ENCODE results near the gene CD99L2.

The CD99L2 gene

DNA sequence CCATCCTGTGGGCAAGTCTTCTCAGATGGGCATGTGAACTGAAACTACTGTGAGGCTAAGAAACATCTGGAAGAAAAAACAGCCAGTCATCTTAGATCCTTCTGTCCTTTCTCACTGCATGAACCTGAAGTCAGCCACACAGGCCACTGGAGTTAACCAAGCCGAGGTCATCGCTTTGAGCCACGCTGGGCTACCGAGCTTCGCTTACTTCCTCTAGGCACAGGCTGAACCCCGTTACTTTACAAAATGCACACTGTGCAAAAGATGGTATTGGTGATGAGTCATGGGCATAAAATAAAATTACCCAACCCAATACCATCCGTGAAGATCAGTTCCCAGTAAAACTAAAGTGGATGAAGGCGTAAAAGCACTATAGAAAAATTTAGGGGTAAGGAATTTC, 119.1 kb downstream of the CD99L2 start:
- no peak overlapping the region for H3K27ac ChIP-seq
- H3K36me3 ChIP-seq, result peaks cover 0 to 12% (median 0%) of the 10 kb centered on the region in 3 donors
- H3K4me3 ChIP-seq, result no peak overlapping the region
- intact Hi-C loops (cut with DNase I; ENCODE audit: low total_unique reads), result loop anchor here (10.0 kb wide), 1 partner anchor 215 kb away; no protein-coding TSS in a partner anchor
- H3K9me3 ChIP-seq, result no peaks in the 10 kb centered on the region
- no peaks in the 10 kb centered on the region for H3K27me3 ChIP-seq
- TF ChIP-seq, protein P1, sequence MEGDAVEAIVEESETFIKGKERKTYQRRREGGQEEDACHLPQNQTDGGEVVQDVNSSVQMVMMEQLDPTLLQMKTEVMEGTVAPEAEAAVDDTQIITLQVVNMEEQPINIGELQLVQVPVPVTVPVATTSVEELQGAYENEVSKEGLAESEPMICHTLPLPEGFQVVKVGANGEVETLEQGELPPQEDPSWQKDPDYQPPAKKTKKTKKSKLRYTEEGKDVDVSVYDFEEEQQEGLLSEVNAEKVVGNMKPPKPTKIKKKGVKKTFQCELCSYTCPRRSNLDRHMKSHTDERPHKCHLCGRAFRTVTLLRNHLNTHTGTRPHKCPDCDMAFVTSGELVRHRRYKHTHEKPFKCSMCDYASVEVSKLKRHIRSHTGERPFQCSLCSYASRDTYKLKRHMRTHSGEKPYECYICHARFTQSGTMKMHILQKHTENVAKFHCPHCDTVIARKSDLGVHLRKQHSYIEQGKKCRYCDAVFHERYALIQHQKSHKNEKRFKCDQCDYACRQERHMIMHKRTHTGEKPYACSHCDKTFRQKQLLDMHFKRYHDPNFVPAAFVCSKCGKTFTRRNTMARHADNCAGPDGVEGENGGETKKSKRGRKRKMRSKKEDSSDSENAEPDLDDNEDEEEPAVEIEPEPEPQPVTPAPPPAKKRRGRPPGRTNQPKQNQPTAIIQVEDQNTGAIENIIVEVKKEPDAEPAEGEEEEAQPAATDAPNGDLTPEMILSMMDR (IDR thresholded peaks at IDR 0.05), result no peak
- DNase-seq, result no peak
- H3K4me1 ChIP-seq, result no peaks in the 10 kb centered on the region

DNA sequence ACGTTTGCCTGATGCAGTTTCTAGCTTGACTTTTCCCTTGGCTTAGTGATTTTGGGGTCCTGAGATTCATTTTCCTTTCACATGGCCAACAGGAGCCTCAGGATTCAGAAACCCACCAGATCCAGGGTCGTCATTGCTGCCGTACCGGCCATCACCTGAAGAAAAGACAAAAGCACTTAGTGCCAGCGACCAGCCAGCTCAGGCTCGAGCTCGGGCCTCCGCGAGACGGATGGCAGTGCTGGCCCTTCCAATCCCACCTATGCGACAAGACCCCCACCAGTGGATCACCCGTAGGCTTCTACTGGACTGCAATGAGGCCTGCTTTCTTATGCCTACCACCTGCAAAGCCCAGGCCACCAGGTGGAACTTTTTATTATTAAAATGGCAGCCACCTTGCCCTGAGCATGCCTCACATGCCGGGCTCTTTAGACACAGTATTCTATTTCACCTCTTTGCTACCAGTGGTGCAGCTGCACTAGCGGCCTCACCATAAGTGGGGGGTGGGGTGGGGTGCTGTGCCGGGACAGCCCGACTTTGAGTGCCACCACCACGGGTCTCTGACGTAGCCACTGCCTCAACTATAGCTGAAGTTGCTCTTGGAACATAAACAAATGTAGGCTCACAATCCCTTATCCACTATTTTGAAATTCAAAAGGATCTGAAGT, 121.0 kb downstream of the CD99L2 start:
- no peaks in the 10 kb centered on the region for H3K9me3 ChIP-seq
- no peak overlapping the region for H3K27ac ChIP-seq
- H3K4me3 ChIP-seq, result no peak overlapping the region
- no peaks in the 10 kb centered on the region for H3K4me1 ChIP-seq
- intact Hi-C loops (cut with DNase I; ENCODE audit: low total_unique reads), result loop anchor here (10.0 kb wide), 1 partner anchor 217 kb away; no protein-coding TSS in a partner anchor
- TF ChIP-seq, protein P1 (IDR thresholded peaks at IDR 0.05), result no peak
- DNase-seq, result no peak
- H3K36me3 ChIP-seq, result peaks cover 0 to 12% (median 0%) of the 10 kb centered on the region in 3 donors
- H3K27me3 ChIP-seq, result no peaks in the 10 kb centered on the region

DNA sequence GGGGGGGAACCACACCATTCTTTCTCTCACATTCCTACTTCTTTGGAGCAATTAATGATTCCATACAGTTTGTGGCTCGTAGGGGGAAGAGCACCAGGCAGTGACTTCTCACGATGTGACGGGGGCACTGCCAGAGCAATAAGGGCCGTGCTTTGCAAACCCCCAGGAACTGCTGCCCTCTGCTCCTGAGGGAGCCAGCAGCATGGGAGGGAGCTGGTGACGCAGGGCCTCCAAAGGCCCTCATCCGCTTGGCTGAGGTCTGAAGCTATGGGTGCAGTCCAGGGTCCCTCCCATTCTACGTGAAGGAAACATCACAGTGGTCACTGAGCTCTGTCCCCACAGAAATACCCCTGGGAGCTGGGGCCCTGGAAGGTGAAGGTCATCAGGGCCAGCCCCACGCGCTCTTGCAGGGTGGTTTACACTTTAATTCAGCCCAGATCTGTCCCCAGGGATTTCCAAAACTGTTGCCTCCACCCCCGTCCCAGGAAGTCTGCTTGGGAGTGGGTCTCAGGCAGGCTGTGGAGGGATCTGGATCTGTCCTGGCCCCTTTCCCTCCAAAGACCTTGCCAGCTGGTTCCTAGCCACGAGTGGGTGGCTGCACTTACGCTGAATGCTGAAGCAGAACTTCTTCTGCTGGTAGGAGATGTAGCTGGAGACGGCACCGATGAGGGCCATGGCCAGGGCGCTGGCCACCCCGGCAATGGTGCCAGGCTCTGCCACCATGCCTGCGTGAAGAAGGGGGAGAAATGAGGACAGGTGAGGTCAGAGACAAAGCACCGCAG, 122.7 kb downstream of the CD99L2 start:
- Histone ChIP-seq H3K4me1 (peaks cover 0 to 3% (median 0%) of the 10 kb centered on the region in 4 donors), H3K27me3 (no peaks in the 10 kb centered on the region), H3K36me3 (peaks cover 0 to 12% (median 0%) of the 10 kb centered on the region in 3 donors), H3K9me3 (no peaks in the 10 kb centered on the region), H3K27ac (no peak overlapping the region), H3K4me3 (no peak overlapping the region)
- intact Hi-C loops (cut with DNase I; ENCODE audit: low total_unique reads), result loop anchor here (10.0 kb wide), 1 partner anchor 219 kb away; no protein-coding TSS in a partner anchor
- TF ChIP-seq, protein P1 (IDR thresholded peaks at IDR 0.05), result no peak
- DNase-seq, result no peak

DNA sequence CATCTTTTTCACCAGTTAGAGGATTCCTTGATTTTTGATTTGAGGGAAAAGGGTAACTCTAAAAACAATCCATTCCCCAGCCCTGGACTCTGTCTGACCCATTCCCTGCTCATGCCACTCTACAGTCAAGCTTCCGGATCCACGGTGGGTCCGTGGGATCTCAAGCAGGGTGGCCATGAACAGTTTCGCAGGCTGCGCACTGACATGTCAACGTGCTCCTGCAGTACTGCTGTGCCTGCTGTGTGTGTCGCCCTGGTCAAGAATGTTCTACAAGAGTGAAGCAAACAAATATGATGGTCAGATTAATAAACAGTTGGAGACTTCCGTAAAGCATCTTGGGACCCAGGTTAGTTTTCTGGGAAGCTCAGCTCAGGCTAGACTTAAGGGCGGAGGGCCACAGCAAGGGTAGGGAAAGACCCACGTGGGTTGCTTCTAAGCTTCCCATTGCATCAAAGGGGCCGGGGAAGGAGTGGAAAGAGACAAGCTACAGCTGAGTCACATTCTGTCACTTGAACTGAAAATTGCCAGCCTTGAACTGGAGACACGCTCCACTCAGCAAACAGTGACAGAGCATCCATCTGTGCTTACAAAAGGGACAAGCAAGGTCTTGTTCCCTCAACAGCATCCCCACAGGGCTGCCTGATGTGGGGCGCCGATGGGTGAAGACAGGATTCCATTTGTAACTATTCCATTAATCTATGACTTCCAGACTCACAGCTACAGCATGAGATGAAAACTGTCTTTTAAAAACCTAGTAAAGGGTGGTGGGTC, 123.5 kb downstream of the CD99L2 start:
- intact Hi-C loops (cut with DNase I; ENCODE audit: low total_unique reads), result loop anchor here (5.0 to 10.0 kb wide), 2 partner anchors 220 to 307 kb away; no protein-coding TSS in a partner anchor
- H3K4me3 ChIP-seq, result no peak overlapping the region
- no peaks in the 10 kb centered on the region for H3K27me3 ChIP-seq
- peaks cover 0 to 17% (median 4%) of the 10 kb centered on the region in 3 donors for H3K36me3 ChIP-seq
- no peak overlapping the region for H3K27ac ChIP-seq
- TF ChIP-seq, protein P1 (IDR thresholded peaks at IDR 0.05), result no peak
- no peak for DNase-seq
- H3K9me3 ChIP-seq, result no peaks in the 10 kb centered on the region
- H3K4me1 ChIP-seq, result peaks cover 0 to 3% (median 0%) of the 10 kb centered on the region in 4 donors

DNA sequence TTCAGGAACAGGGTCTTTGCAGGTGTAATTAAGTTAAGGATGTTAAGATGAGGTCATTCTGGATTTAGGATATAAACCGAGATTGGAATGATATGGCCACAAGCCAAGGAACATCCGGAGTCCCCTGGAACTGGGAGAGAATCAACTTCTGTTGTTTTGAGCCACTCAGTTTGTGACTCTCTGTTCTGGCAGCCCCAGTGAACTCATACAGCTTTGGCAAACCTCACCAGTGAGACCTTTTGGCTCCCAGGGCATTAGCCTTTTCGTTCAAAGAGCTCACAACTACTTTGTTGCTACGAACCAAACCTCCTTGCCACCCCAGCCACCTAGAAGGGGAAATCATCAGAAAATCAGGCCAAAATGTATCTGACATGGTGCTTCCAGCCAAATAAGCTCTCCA, 124.8 kb downstream of the CD99L2 start:
- H3K4me1 ChIP-seq, result peaks cover 0 to 3% (median 0%) of the 10 kb centered on the region in 4 donors
- intact Hi-C loops (cut with DNase I; ENCODE audit: low total_unique reads), result loop anchor here (5.0 to 10.0 kb wide), 2 partner anchors 221 to 309 kb away; no protein-coding TSS in a partner anchor
- H3K9me3 ChIP-seq, result no peaks in the 10 kb centered on the region
- DNase-seq, result no peak
- peaks cover 0 to 28% (median 12%) of the 10 kb centered on the region in 3 donors for H3K36me3 ChIP-seq
- TF ChIP-seq, protein P1 (IDR thresholded peaks at IDR 0.05), result no peak
- H3K27me3 ChIP-seq, result no peaks in the 10 kb centered on the region
- H3K27ac ChIP-seq, result no peak overlapping the region
- H3K4me3 ChIP-seq, result no peak overlapping the region

Data from tibial artery (tissue), 4 donors.